ENCODE data around the gene NELL1.

NELL1 gene

DNA sequence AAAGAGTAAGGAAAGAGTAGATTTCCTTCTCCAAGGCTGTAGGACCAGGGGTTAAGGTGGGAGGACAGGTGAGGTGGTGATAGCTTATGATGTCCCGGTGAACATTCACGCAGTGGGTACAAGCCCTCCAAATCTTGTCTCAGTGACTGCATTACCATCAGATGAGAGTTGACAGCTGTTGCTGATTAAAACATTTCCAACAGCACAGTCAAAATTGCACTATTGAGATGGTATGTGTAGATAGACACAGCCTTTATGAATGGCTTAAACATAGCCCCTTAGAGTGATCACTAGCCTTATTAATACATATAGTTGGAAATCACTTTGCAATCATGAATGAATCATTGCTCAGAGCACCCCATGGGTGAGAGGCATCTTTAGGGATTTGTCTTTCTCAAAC, 7.3 kb downstream of the NELL1 start:
- no peak for DNase-seq (ENCODE audit: extremely low read depth, insufficient read length)
- Histone ChIP-seq H3K36me3 (ENCODE audit: control insufficient read depth, insufficient read depth, low read length) (no peaks in the 10 kb centered on the region), H3K4me3 (replicated peaks; ENCODE audit: low read depth, low read length) (no peak overlapping the region), H3K27me3 (replicated peaks; ENCODE audit: control insufficient read depth, insufficient read depth, low read length) (no peaks in the 10 kb centered on the region)
- TF ChIP-seq, protein P1, sequence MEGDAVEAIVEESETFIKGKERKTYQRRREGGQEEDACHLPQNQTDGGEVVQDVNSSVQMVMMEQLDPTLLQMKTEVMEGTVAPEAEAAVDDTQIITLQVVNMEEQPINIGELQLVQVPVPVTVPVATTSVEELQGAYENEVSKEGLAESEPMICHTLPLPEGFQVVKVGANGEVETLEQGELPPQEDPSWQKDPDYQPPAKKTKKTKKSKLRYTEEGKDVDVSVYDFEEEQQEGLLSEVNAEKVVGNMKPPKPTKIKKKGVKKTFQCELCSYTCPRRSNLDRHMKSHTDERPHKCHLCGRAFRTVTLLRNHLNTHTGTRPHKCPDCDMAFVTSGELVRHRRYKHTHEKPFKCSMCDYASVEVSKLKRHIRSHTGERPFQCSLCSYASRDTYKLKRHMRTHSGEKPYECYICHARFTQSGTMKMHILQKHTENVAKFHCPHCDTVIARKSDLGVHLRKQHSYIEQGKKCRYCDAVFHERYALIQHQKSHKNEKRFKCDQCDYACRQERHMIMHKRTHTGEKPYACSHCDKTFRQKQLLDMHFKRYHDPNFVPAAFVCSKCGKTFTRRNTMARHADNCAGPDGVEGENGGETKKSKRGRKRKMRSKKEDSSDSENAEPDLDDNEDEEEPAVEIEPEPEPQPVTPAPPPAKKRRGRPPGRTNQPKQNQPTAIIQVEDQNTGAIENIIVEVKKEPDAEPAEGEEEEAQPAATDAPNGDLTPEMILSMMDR (IDR thresholded peaks at IDR 0.05; ENCODE audit: insufficient read depth, low read length, poor library complexity, severe bottlenecking) = no peak

- no peak overlapping the region for H3K4me3 ChIP-seq (replicated peaks; ENCODE audit: low read depth, low read length)
- TF ChIP-seq, protein P1 (IDR thresholded peaks at IDR 0.05; ENCODE audit: insufficient read depth, low read length, poor library complexity, severe bottlenecking) = no peak
- no peaks in the 10 kb centered on the region for H3K27me3 ChIP-seq (replicated peaks; ENCODE audit: control insufficient read depth, insufficient read depth, low read length)
- no peak for DNase-seq (ENCODE audit: extremely low read depth, insufficient read length)
- H3K36me3 ChIP-seq (ENCODE audit: control insufficient read depth, insufficient read depth, low read length) = no peaks in the 10 kb centered on the region
Observed at GRCh38 chr11:20688761-20689160, 19.4 kb downstream of the NELL1 start.

DNA sequence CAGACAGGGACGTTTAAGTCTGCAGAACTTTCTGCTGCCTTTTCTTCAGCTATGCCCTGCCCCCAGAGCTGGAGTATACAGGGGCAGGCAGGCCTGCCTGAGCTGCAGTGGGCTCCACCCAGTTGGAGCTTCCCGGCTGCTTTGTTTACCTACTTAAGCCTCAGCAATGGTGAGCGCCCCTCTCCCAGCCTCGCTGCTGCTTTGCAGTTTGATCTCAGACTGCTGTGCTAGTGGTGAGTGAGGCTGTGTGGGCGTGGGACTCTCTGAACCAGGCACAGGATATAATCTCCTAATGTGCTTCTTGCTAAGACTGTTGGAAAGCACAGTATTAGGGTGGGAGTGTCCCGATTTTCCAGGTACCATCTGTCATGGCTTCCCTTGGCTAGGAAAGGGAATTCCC, 38.5 kb downstream of the NELL1 start:
- no peak for DNase-seq (ENCODE audit: extremely low read depth, insufficient read length)
- TF ChIP-seq, protein P1 (IDR thresholded peaks at IDR 0.05; ENCODE audit: insufficient read depth, low read length, poor library complexity, severe bottlenecking) = no peak

DNA sequence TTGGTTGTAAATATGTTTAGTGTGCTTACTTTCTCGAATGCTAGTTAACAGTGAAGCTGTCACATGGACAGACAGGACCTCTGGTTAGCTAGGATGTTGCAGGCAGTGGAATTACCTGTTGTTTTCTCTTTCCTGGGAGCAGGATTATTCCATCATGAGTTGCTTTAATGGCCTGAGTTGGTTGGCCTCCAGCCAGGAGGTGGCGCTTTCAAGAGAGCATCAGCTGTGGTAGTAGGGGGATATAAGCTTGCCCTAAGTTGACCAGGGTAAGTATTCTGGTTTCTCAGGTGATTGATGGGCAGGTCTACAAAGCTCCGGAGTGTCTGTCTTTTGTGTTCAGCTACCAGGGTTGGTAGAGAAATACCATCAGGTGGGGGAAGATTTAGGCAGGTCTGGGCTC, 43.5 kb downstream of the NELL1 start:
- Histone ChIP-seq H3K27me3 (replicated peaks; ENCODE audit: control insufficient read depth, insufficient read depth, low read length) (no peaks in the 10 kb centered on the region), H3K4me3 (replicated peaks; ENCODE audit: low read depth, low read length) (no peak overlapping the region), H3K36me3 (ENCODE audit: control insufficient read depth, insufficient read depth, low read length) (no peaks in the 10 kb centered on the region)
- TF ChIP-seq, protein P1 (IDR thresholded peaks at IDR 0.05; ENCODE audit: insufficient read depth, low read length, poor library complexity, severe bottlenecking) = no peak
- no peak for DNase-seq (ENCODE audit: extremely low read depth, insufficient read length)

More for the DNA sequence above, 38.5 kb downstream of the NELL1 start:
- Histone ChIP-seq H3K36me3 (ENCODE audit: control insufficient read depth, insufficient read depth, low read length) (no peaks in the 10 kb centered on the region), H3K4me3 (replicated peaks; ENCODE audit: low read depth, low read length) (no peak overlapping the region), H3K27me3 (replicated peaks; ENCODE audit: control insufficient read depth, insufficient read depth, low read length) (no peaks in the 10 kb centered on the region)

DNA sequence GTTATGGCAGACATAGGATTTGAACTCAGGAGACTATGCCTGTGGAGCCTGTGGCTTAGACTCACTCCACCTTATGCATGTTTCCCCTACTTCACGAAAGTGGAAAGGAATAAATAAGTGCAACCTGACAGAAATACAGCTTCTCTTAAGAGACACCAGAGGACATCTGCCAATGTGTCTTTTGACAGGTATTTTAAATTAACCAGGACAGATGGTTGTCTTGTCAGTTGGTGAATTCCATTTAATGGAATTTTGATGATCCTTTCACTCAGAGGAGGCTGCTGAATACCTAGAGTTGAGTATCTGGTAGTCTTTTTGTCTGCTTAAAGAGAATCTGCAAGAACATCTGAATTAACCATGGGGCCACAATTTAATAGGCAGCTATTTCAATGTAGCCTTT, 46.1 kb downstream of the NELL1 start:
- DNase-seq (ENCODE audit: extremely low read depth, insufficient read length) = no peak
- Histone ChIP-seq H3K27me3 (replicated peaks; ENCODE audit: control insufficient read depth, insufficient read depth, low read length) (no peaks in the 10 kb centered on the region), H3K36me3 (ENCODE audit: control insufficient read depth, insufficient read depth, low read length) (no peaks in the 10 kb centered on the region), H3K4me3 (replicated peaks; ENCODE audit: low read depth, low read length) (no peak overlapping the region)
- TF ChIP-seq, protein P1 (IDR thresholded peaks at IDR 0.05; ENCODE audit: insufficient read depth, low read length, poor library complexity, severe bottlenecking) = no peak

- TF ChIP-seq, protein P1 (IDR thresholded peaks at IDR 0.05; ENCODE audit: insufficient read depth, low read length, poor library complexity, severe bottlenecking) = no peak
- H3K4me3 ChIP-seq (replicated peaks; ENCODE audit: low read depth, low read length) = no peak overlapping the region
- H3K27me3 ChIP-seq (replicated peaks; ENCODE audit: control insufficient read depth, insufficient read depth, low read length) = no peaks in the 10 kb centered on the region
- no peak for DNase-seq (ENCODE audit: extremely low read depth, insufficient read length)
- no peaks in the 10 kb centered on the region for H3K36me3 ChIP-seq (ENCODE audit: control insufficient read depth, insufficient read depth, low read length)
Observed at GRCh38 chr11:20715931-20716330, 46.5 kb downstream of the NELL1 start.

Measured in GM06990 (cell line).